ACC112 (cell line): ENCODE data around the gene CYBA.
A peak's percentile ranks its signal among the peaks of the same experiment; 100 is the strongest.

Experiments used
- H2AFZ ChIP-seq: fragments of 200-600 bp; sonication (generic); one replicate; pipeline ENCODE4 v1.6.0; 2017; ENCODE audit warnings: antibody characterized with exemption, low read length; ENCODE audit not compliant: unreplicated experiment
- H3K27ac ChIP-seq: fragments of 200-600 bp; sonication (generic); 2 replicates; pipeline ENCODE4 v1.5.1; 2014; ENCODE audit warnings: low read depth, mild to moderate bottlenecking, antibody characterized with exemption, low read length, moderate library complexity
- H3K27me3 ChIP-seq: fragments of 200-600 bp; sonication (generic); 2 replicates; pipeline ENCODE4 v1.6.1; 2014; ENCODE audit warnings: mild to moderate bottlenecking, antibody characterized with exemption, low read length, moderate library complexity, mixed read lengths; ENCODE audit not compliant: insufficient read depth
- H3K36me3 ChIP-seq: fragments of 200-600 bp; sonication (generic); 2 replicates; pipeline ENCODE4 v1.6.1; 2016; ENCODE audit warnings: mild to moderate bottlenecking, antibody characterized with exemption, low read length, moderate library complexity, mixed read lengths; ENCODE audit not compliant: insufficient read depth
- H3K4me1 ChIP-seq: fragments of 200-600 bp; sonication (generic); one replicate; pipeline ENCODE4 v1.6.1; 2016; ENCODE audit warnings: low read length, mixed read lengths; ENCODE audit not compliant: insufficient read depth, unreplicated experiment, control insufficient read depth
- H3K4me3 ChIP-seq: fragments of 200-600 bp; sonication (generic); 2 replicates; pipeline ENCODE4 v1.5.1; 2014; ENCODE audit warnings: mild to moderate bottlenecking, low read depth, low read length
- H3K79me2 ChIP-seq: fragments of 200-600 bp; sonication (generic); one replicate; pipeline ENCODE4 v1.6.0; 2016; ENCODE audit warnings: low read length; ENCODE audit not compliant: control insufficient read depth, unreplicated experiment, insufficient read depth

Gene CYBA

DNA sequence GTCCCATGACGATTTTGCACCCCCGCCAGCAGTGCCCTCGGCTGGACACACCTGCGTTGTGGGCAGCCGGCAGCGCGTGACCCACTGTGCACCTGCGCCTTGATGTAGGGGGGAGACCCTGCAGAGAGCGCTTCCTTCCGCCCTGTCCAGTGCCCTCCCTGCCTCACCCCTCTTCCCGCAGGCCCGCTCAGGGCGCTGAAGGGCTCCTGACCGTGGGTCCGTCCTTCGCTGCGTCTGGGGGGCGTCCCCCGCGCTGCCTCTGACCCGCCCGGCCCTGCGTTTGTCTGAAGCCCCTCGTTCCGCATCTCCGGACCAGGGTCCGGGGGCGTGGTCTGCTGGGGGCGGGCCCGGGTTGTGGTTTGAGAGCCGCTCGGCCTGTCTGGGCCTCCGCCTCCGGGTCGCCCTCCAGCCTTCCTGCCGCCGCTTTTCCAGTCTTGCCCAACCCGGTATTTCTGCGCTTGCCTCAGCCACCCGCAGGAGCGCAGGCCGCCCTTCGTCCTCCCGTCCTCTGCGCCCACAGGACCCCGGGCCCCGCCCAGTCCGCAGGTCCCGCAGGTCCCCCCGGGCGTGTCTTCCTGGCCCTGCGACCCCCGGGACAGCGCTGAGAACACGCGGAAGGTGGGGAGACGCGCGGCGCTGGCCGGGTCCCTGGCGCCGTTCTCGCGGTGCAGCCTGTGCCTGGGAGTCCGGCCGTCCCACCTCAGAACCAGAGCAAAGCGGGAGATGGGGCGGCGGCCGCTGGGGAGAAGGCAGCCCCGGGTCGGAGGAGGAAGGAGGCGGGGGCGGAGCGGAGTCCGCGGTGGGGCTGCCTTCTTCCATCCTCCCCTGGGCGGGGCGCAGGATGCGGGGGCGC is 16.5 kb downstream of the CYBA start:
- peaks cover 12% of the 10 kb centered on the region for H3K27me3 ChIP-seq
- H3K4me1 ChIP-seq, result peaks cover 13% of the 10 kb centered on the region
- no peaks in the 10 kb centered on the region for H3K79me2 ChIP-seq
- H3K27ac ChIP-seq, result peak overlapping the region; percentile 13; the same call in 1 of the 2 replicates
- no peaks in the 10 kb centered on the region for H3K36me3 ChIP-seq
- peak overlapping the region; percentile 11 for H2AFZ ChIP-seq
- H3K4me3 ChIP-seq, result peak overlapping the region; percentile 62

DNA sequence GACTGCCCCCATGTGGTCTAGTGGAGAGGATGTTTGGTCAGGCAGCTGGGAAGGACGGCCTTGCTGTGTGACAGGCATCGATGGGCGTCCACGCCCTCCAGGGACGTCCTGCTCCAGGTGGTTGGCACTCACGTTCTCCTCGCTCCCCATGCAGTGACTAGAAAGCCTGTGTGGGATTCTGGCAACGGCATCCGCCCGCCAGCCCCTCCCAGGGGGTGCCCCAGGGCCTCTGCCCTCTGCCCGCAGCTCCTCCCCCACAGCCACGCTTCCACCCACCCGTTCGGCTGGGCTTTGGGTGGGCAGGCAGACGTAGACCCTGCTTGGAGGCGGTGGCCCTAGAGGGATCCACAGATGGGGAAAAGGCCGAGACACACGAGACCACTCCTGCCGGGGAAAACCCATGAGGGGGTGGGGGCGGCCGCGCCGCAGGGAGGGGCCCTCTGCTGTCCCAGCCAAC is 17.1 kb downstream of the CYBA start:
- no peak overlapping the region for H3K27ac ChIP-seq
- no peaks in the 10 kb centered on the region for H3K79me2 ChIP-seq
- H3K36me3 ChIP-seq, result no peaks in the 10 kb centered on the region
- no peak overlapping the region for H2AFZ ChIP-seq
- H3K27me3 ChIP-seq, result peaks cover 6% of the 10 kb centered on the region
- peak overlapping the region; percentile 62; the same call in 1 of the 2 replicates for H3K4me3 ChIP-seq
- H3K4me1 ChIP-seq, result peaks cover 13% of the 10 kb centered on the region

DNA sequence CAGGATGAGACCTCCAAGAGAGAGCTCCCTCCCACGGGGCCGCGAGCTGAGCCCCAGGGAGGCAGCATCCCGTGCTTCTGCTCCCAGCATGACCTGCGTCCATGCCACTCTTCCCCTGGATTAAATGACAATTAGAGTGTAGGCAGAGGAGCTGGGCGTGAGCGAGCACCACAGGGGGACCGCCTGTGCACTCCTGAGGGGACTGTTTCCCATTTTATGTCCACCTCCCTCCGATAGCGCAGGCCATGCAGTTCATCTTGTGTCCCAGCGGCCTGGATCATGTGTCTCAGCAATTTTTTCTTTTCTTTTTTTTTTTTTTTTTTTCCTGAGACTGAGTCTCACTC is 18.3 kb downstream of the CYBA start:
- Histone ChIP-seq H3K27me3 (no peaks in the 10 kb centered on the region), H3K79me2 (no peaks in the 10 kb centered on the region), H3K4me3 (no peak overlapping the region), H3K36me3 (no peaks in the 10 kb centered on the region), H3K4me1 (peaks cover 13% of the 10 kb centered on the region), H2AFZ (no peak overlapping the region), H3K27ac (no peak overlapping the region)

DNA sequence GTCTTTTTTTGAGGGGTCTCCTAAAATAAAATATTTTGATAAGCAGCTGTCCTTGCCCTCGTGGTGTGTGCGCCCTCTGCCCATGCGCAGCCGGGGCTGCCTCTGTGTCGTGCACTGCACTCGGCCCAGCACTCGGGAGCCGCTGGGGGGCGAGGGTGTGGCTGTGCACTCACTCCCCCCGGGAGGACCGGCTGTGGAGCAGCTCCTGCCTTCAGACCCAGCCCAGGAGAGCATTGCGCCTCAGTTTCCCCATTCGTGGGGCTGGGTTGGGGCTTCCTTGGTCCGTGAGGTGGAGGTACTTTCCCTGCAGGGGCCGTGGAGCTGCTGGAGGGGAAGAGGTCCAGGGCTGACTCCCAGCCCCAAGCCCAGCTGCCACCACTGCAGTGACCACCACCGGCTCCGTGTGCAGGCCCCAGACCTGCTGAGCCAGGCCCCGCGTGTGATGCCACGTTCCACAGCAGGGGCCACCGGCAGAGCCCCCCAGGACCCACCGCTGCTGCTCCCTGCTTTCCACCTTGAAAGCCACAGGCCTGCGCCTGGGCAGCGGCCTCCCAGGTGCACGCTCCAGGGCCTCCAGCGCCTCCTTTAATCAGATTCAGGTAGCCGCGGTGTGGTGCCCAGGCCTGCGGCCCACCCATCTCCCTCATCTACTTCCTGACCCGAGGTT is 18.8 kb downstream of the CYBA start:
- Histone ChIP-seq H3K27me3 (no peaks in the 10 kb centered on the region), H3K79me2 (no peaks in the 10 kb centered on the region), H3K27ac (no peak overlapping the region), H3K4me1 (peaks cover 13% of the 10 kb centered on the region), H3K36me3 (no peaks in the 10 kb centered on the region), H3K4me3 (no peak overlapping the region), H2AFZ (no peak overlapping the region)

DNA sequence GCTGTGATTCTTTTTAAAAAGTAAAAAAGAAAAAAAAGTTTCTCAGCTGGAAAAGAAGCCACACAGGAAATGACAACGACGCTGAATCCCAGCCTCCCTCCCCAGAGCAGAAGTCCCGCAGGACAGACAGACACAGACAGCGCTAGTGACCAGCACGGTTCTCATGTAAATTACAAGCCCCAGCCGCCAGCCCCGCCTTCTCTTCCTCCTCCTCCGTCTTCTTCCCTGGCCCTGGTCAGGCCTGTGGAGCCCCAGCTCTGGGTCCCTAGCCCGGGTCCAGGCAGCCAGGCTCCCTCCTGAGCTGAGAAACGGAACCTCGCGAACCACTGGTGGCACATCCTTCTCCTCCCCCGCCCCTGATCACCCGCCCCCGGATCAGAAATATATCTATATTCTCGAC is 19.5 kb downstream of the CYBA start:
- H3K27me3 ChIP-seq, result no peaks in the 10 kb centered on the region
- H3K36me3 ChIP-seq, result no peaks in the 10 kb centered on the region
- H3K79me2 ChIP-seq, result no peaks in the 10 kb centered on the region
- peaks cover 13% of the 10 kb centered on the region for H3K4me1 ChIP-seq
- H3K4me3 ChIP-seq, result no peak overlapping the region
- H3K27ac ChIP-seq, result no peak overlapping the region
- no peak overlapping the region for H2AFZ ChIP-seq

DNA sequence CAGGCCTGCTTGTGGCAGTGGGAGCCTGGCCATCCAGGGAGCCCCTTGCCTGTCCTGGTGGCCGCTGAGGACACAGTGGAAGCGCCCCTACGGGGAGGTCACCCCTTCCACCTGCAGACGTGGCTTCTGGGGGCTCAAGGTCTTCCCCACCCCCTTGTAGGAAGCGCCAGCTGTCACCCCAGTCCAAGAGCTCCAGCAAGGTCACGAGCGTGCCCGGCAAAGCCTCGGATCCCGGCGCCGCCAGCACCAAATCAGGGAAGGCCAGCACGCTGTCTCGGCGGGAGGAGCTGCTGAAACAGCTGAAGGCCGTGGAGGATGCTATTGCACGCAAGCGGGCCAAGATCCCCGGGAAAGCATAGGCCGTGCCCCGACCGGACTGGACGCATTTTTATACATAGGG is 19.9 kb downstream of the CYBA start:
- no peak overlapping the region for H2AFZ ChIP-seq
- H3K27me3 ChIP-seq, result no peaks in the 10 kb centered on the region
- H3K27ac ChIP-seq, result no peak overlapping the region
- H3K36me3 ChIP-seq, result no peaks in the 10 kb centered on the region
- H3K4me3 ChIP-seq, result no peak overlapping the region
- peaks cover 13% of the 10 kb centered on the region for H3K4me1 ChIP-seq
- no peaks in the 10 kb centered on the region for H3K79me2 ChIP-seq

DNA sequence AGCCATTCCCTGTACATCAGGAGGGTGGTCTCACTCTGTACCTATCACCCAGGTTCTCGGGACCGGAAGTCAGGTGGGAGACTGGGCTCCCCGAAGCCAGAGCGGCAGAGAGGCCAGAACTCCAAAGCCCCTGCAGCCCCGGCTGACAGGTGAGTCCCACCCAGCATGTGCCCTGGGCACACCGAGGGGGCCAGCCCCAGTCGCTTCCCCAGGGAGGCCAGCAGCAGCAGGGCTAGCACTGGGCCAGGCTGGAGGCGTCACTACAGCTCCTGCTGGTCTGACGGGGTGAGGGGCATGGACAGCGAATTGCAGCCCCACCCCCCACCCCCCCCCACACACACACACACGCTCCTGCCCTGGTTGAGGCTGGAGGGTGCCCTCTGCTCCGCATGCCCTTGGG is 20.4 kb downstream of the CYBA start:
- Histone ChIP-seq H3K27ac (no peak overlapping the region), H3K36me3 (no peaks in the 10 kb centered on the region)

DNA sequence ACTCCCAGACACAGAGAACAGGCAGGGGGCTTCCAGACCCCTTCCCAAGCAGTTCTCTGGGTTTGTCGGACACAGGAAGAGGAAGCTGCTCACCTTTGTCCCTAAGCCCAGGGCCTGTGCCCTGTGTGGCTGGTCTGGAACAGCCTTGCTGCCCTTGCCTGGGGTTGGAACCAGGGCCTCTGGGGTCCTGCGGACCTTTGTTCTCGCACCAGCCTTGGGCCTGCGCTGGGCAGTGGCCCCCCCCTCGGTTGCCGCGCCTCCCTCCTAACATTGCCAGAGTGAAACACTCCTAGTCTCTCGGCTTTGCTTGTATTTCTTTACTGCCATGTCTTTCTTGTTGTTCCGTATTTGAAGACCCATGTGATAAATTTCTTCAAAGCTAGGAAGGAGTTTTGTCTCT is 21.0 kb downstream of the CYBA start:
- peaks cover 5% of the 10 kb centered on the region for H3K4me1 ChIP-seq
- no peaks in the 10 kb centered on the region for H3K79me2 ChIP-seq
- no peak overlapping the region for H3K27ac ChIP-seq
- H3K36me3 ChIP-seq, result no peaks in the 10 kb centered on the region
- H3K27me3 ChIP-seq, result no peaks in the 10 kb centered on the region
- no peak overlapping the region for H2AFZ ChIP-seq
- no peak overlapping the region for H3K4me3 ChIP-seq

More for the DNA sequence above, 20.4 kb downstream of the CYBA start:
- Histone ChIP-seq H2AFZ (no peak overlapping the region), H3K79me2 (no peaks in the 10 kb centered on the region), H3K4me1 (peaks cover 11% of the 10 kb centered on the region), H3K4me3 (no peak overlapping the region), H3K27me3 (no peaks in the 10 kb centered on the region)

DNA sequence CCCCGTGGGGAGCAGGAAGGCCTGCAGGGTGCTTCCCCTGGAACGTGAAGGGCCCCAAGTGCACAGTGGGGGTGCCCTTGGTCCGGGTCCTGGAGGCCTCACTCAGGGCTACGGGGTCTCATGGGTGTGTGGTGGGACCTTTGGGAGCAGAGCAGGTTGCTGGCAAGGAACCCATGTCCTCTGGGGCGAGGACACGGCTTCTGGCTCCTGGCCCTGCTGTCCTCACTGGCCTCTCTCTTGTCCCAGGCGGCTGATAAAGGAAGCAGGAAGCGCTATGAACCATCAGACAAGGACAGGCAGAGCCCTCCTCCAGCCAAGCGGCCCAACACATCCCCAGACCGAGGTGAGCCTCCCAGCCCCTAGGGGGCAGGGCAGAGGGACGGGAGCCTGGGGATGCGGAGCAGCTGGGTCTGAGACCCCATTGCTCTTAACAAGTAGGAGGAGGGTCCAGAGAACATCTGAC is 22.3 kb downstream of the CYBA start:
- no peaks in the 10 kb centered on the region for H3K27me3 ChIP-seq
- no peak overlapping the region for H3K27ac ChIP-seq
- H3K79me2 ChIP-seq, result no peaks in the 10 kb centered on the region
- H3K36me3 ChIP-seq, result no peaks in the 10 kb centered on the region
- no peak overlapping the region for H3K4me3 ChIP-seq
- H3K4me1 ChIP-seq, result no peaks in the 10 kb centered on the region
- no peak overlapping the region for H2AFZ ChIP-seq

DNA sequence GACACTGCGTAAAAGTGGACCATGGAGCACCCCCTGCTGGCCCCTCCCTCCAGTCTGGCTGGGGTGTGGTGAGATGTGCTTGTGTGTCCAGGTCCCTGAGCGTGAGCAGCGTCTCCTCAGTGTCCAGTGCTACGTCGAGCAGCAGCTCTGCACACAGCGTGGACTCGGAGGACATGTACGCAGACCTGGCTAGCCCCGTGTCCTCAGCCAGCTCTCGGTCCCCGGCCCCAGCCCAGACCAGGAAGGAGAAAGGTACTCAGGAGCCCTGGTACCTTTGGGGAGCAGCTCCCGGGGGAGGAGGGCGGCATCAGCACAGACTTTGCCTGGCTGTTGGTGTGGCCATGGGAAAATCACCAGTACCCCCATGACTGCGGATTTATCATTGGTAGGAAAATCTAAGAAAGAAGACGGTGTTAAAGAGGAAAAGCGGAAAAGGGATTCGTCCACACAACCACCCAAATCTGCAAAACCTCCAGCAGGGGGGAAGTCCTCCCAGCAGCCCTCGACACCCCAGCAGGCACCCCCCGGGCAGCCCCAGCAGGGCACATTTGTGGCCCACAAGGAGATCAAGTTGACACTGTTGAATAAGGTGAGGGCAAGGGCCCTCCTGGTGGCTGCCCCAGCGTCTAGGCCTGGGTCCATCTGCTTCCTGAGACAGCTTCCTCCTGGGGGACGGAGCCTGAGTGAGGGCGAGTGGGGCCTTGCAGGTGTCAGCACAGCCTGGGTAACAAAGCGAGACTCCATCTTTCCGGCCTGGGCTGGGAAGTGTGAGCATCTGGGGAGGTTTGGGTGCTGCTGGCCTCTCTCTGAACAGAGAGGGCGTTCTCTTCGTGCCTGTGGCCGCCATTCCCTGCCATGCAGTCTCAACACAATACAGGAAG is 23.1 kb downstream of the CYBA start:
- Histone ChIP-seq H3K79me2 (no peaks in the 10 kb centered on the region), H3K27me3 (no peaks in the 10 kb centered on the region), H3K27ac (no peak overlapping the region), H3K4me1 (no peaks in the 10 kb centered on the region), H3K36me3 (no peaks in the 10 kb centered on the region), H3K4me3 (no peak overlapping the region), H2AFZ (no peak overlapping the region)
